HFF-Myc (cell line): Measurements from ENCODE around the gene HEATR3.
A peak's percentile ranks its signal among the peaks of the same experiment; 100 is the strongest.

Experiments
- DNase-seq: peaks from one replicate; pipeline ENCODE4 v3.0.0-alpha.2; 2011; ENCODE audit warnings: low read depth; ENCODE audit errors: extremely low read depth
- H3K4me3 ChIP-seq: replicated peaks from 2 replicates; pipeline ENCODE4 v1.5.1; 2011; ENCODE audit warnings: low read depth, mild to moderate bottlenecking, control low read depth, low read length
- CTCF ChIP-seq: IDR thresholded peaks from 2 replicates; pipeline ENCODE4 v1.5.1; 2012; ENCODE audit warnings: mild to moderate bottlenecking, low read depth, low read length, control low read depth; ENCODE audit errors: missing control alignments

Gene HEATR3

DNA sequence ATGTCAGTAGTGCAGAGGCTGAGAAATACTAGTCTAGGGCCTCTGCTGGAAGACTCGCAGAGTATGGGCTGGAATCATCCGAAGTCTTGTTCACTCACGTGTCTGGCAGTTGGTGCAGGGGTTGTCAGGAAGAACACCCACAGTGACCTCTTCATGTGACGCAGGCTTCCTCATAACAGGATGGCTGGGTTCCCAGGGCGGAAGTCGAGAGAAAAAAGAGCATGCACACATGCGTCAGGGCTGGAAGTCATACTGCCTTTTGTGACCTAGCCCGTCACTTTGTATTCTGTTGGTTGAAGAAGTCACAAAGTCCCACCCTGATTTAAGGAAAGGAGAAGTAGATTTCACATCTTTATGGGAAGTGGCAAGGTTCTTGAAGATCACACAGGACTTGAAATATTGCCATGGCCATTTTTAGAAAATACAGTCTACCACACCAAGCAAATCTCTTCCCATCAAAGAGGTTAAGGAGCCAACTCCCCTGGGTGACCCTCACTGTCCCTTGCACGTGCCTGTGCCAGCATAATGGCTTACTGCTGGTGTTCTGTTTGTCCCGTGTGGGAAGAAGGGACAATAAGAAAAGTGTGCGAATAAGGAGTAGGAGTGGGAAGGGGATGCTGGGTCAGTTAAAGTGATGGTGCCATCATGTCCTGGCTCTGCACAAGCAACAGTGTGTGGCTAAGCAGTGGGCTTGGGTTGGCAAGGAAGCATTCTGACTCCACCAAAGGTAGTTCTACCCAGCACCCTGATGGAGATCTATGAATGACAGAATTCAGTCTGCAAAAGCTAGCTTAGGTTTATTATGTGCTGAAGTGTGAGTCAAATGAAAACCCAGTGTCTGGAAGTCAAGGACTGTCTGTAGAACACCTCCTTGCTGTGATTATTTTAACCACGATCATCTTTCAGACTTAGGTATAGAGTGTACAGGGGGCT lies 28.1 kb downstream of the HEATR3 start:
- no peak for DNase-seq
- H3K4me3 ChIP-seq, result no peak overlapping the region
- no peak for TF ChIP-seq CTCF

GRCh38 chr16:50096791-50097190 lies 31.0 kb downstream of the HEATR3 start:
- TF ChIP-seq CTCF, result no peak
- peak; percentile 65 for DNase-seq
- H3K4me3 ChIP-seq, result no peak overlapping the region

DNA sequence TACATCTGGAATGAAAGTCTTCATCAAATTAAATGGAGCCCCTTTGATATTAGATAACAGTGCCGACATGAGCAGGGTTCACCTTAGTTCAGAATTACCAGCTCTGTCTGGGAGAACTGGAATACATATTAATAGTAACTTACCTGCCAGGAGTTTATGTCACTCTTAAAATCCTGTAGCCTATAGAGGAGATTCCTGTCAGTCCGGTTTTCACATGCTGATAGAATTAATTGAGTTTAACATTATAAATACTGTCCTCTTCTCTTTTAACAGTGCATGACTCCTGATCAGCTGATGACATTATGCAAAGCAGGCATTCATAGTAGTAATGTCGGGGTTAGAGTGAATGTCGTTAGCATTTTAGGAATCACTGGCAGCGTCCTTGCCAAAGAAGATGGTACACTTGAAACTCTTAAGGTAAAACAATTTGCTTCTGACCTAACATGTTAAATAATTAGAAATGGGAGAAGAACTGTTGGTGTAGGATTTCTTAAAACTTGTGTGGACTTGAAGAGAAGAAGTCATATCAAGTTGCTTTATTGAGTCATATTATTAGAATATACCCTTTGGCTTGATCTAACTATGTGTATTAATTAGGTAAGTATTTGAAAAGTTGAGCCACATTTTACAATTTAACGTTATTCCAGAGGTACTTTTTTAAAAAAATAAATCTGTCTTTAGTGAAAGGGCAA lies 34.3 kb downstream of the HEATR3 start:
- H3K4me3 ChIP-seq, result no peak overlapping the region
- TF ChIP-seq CTCF, result no peak
- no peak for DNase-seq

DNA sequence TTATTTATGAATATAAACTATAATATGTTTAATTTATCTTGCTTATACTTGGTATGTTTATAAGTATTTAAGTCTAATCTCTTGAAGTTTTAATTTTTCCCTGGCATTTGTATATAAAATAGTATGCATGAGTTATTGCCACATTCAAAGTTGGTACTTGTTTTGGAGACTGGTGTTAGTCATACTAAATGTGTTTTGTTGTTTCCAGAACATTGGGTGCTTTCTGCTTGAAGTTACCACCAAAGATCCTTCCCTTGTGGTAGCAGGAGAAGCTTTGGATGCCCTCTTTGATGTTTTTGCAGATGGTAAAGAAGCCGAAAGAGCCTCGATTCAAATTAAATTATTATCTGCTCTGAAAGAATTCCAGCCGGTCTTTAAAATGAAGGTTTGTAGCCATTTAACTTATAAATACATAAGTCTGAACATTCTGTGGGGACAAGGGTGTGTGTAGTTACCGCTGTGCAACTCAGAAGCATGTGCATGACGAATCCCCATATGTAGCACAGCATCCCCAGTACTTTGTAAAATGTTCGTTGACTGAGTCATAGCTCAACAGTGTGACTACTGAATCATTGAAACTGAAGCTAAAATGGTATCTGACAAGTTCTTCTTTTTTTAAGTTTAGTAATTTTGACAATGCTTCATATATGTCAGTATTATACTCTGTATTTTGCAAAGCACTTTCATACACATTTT lies 36.4 kb downstream of the HEATR3 start:
- DNase-seq, result peak; percentile 44
- TF ChIP-seq CTCF, result no peak
- no peak overlapping the region for H3K4me3 ChIP-seq

GRCh38 chr16:50103764-50104163 lies 38.0 kb downstream of the HEATR3 start:
- no peak overlapping the region for H3K4me3 ChIP-seq
- DNase-seq, result no peak
- TF ChIP-seq CTCF, result no peak

DNA sequence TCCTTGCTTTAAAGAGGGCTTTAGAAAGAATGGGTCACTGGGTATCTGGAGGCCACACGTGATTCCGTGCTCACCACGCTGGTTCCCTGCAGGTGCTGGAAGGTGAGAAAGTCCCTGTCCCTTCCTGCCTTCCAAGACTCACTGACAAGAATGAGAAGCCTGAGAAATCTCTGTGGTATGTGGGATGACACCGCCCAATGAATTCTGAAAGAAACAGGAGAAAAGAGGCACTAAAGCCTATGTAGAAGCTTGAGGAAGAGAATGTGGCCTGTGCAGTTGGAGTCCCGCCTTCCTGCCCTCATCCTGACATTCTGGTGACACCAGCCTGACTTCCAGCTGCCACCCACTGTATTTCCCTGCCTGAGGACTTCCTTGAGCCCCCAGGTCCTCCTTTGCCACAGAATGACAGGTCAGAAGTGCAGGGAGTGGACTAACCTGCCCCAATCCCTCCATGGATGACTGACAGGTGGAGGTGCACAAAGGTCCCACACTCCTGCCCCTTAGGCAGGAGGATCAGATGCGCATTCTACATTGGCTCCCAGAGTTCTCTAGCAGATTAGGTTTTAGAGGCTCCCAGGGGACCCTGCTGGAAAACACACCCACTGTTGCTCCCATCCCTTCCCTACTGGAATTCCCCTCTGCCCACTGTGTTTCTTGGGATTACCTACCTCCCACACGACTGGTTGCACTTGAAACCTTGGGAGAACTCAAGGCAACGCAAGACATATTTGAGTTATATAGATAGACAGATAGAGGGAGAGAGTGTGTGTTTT lies 48.8 kb downstream of the HEATR3 start:
- no peak for TF ChIP-seq CTCF
- H3K4me3 ChIP-seq, result no peak overlapping the region
- no peak for DNase-seq
